B cell (primary cell): ENCODE results near the gene APOBEC4.

Experiments used
- EZH2 ChIP-seq: IDR thresholded peaks from 2 replicates; pipeline ENCODE4 v1.6.1; 2012; ENCODE audit warnings: borderline replicate concordance, low read depth, mild to moderate bottlenecking, moderate library complexity, low read length; ENCODE audit not compliant: insufficient read depth, poor library complexity, severe bottlenecking
- TF ChIP-seq, protein P1 (sequence below): fragments of 200-600 bp; IDR thresholded peaks from one replicate; pipeline ENCODE4 v1.8.0; 2022; ENCODE audit warnings: antibody characterized with exemption, mild to moderate bottlenecking

DNA sequence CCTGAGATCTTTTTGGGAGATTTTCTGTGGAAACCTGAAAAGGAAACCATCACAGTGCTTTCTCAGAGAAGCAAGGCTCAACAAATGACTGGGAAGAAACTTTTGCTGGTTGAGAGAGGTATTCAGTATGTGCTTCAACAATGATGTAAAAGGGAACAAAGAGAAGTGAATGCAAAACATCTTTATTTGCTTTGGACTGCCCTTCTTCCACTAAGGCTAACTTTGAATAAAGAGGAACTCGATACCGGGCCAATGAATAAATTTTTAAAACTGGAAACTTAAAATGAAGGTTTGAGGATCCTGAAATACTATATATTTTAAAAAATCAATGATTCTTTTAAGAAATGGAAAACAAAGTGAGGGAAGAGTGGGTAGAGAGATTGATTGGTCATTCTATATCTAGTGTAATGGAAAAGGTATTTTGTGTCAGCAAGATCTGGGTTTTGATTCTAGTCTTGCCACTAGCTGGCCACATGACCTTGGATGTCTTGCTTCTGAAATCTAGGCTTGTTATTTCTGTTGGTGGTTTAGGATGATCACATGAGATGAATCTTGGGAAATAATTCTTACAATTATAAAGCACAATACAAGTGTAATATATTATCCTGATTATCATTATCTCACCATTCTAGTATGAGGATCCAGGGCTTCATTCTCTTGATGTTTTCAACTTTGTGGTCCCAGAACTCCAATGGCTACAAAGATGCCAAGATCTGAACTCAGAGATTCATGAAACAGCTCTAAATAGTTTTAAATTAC, 34.6 kb upstream of the APOBEC4 start:
- TF ChIP-seq, protein P1, sequence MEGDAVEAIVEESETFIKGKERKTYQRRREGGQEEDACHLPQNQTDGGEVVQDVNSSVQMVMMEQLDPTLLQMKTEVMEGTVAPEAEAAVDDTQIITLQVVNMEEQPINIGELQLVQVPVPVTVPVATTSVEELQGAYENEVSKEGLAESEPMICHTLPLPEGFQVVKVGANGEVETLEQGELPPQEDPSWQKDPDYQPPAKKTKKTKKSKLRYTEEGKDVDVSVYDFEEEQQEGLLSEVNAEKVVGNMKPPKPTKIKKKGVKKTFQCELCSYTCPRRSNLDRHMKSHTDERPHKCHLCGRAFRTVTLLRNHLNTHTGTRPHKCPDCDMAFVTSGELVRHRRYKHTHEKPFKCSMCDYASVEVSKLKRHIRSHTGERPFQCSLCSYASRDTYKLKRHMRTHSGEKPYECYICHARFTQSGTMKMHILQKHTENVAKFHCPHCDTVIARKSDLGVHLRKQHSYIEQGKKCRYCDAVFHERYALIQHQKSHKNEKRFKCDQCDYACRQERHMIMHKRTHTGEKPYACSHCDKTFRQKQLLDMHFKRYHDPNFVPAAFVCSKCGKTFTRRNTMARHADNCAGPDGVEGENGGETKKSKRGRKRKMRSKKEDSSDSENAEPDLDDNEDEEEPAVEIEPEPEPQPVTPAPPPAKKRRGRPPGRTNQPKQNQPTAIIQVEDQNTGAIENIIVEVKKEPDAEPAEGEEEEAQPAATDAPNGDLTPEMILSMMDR = no peak
- TF ChIP-seq EZH2 = no peak
